NCI-H1417 (cell line): Measurements from ENCODE around the gene PWWP2B.

ENCODE experiments used
- DNase-seq, 3 experiments: peaks; one replicate each; lab custom pipeline; 2025; lab: John Stamatoyannopoulos, UW

The PWWP2B gene

DNA sequence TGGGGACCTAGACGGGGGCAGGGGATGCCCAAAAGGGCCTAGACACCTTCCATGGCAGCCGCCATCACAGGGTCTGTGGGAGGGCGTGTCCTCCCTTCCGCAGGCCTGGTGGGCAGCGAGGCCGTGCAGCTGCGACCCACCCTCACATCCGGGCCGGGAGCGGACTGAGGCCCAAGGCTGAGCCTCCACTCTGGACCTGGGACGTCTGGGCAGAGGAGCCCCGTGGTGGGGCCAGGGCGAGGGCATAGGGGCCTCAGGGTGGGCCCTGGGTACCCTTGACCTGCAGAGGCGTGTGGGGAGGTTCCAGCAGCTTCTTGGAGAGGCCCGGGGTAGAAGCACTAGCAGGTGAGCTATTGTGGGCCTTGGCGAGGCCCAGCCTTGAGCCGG lies 49.2 kb downstream of the PWWP2B start:
- no peak for DNase-seq

DNA sequence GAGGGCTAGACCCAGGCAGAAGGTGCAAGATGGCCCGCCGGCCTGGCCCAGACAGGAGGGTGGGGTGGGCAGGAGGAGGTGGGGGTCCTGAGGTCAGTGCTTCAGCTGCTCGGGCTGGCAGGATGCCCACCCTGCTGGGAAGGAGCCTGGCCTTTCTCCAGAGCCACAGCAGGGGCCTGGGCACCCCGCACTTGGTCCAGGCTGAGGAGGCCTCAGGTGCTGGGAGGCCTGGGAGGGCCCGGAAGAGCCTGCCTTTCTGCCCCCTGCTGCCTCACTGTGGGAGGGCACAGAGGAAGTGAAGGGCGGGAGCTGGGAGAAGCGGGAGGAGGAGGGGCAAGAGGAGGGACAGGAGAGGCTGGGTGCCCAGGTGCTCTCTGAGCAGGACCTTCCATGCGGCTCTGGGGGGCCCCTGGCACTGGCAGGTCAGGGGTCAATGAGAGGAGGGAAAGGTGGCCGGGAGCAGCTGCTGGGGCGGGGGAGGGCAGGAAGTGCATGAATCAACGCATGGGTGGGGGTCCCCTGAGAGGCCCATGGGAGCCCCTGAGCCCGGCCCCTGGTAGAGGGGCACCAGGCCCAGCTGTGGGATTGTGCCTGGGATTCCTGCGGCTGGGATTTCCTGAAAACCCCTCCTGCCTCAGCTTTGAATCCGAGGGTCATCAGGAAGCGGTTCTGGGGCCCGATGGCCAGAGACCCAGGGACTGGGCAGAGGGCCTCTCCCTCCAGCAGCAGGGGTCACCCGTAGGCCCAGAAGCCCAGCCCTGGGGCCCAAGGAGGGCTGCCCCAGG lies 49.9 kb downstream of the PWWP2B start:
- DNase-seq: peak in 2 of 3 experiments; percentile 73 to 86

DNA sequence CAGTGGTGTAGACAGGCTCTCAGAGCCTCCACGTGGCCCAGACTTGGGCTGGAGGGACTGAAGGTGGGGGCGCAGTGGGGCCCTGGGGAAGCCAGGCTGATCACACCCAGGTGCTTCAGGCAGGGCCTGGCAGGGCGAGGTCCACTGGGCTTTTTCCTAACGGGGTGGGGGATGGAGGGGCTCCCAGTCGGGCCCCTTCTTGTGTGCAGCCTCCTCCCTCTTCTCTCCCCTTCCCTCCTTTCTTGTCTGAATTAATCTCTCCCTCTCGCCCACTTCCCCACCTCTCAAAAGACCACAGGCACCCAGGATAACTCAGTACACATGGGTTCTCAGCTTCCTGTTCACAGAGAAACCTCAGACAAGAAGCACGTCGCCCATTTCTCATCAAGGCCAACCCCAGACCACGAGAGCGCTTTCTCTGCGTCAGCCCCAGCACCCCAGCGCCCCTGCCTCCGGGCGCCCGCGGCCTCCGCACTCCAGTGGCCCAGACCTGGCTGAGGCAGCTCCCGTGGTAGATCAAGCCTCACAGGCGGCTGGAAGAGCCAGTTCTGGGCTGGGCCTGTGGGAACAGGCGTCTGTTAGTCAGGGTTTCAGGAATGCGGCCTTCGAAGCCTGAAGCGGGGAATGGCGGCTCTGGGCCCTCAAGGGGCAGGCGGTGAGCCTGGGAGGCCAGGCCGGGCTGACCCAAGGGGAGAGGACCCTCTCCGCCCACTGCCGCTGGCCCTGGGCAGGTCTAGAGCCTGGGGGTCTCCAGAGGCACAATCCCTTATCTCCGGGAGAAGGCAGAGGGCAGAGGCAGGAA lies 50.6 kb downstream of the PWWP2B start:
- DNase-seq: no peak

DNA sequence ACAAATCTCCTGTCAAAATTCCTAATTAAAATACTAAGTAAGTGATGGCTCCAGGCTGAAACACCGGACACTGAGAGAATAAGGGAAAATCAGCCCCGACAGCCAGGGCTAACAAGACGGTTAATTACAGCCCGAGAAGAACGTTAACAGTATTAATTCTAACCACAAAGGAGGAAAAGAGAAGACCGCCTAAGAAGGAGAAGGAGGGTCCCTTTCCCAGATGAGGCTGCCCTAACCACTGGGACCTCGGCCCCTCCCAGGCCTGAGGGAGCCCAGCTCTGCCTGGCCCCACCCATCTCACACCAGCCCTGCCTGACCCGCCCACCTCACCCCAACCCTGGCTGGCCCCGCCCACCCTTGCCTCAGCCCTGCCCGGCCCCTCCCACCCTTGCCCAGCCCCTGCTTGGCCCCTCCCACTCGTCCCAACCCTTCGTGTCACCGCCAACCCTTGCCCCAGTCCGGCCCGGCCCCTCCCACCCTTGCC lies 51.3 kb downstream of the PWWP2B start:
- DNase-seq: no peak

DNA sequence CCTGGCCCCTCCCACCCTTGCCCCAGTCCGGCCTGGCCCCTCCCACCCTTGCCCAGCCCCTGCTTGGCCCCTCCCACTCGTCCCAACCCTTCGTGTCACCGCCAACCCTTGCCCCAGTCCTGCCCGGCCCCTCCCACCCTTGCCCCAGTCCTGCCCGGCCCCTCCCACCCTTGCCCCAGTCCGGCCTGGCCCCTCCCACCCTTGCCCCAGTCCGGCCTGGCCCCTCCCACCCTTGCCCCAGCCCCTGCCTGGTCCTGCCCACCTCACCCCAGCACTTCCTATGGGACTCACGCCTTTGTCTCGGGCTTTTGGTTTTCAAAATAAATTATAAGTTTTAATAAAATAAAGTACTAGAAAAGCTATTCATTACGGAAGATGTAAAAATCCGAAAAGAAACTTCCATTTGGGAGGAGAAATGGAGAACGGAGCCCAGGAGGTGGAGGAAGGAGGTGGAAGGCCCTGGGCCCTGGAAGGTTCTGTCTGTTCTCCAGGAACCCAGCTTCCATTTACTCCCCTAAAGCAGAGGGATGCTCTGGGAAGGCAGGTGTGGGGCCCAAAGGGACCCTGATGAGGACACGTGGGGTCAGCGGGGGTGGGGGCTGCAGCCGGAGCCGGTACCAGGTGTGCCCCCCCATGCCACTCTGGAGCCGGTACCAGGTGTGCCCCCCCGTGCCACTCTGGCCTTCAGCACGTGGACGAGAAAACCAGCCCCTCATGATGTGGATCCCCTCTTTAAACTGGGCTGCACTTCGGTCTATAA lies 52.2 kb downstream of the PWWP2B start:
- DNase-seq: no peak

DNA sequence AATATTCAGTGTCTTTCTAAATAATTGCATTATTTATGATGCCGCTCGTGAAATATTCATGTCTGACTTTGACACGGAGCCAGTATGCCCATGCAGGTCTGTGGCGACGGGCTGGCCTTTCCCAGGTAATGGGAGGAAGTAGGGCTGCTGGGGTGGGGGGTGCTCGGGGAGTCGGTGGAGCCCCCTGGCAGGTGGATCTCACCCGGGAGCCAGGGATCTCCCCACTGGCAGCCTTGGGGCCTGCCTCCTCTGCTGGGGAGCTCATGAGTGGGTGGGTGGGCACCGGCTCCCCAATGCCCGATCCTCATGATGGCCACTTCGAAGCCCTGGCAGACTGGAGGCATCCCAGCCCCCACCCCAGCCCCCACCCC lies 52.8 kb downstream of the PWWP2B start:
- no peak for DNase-seq

DNA sequence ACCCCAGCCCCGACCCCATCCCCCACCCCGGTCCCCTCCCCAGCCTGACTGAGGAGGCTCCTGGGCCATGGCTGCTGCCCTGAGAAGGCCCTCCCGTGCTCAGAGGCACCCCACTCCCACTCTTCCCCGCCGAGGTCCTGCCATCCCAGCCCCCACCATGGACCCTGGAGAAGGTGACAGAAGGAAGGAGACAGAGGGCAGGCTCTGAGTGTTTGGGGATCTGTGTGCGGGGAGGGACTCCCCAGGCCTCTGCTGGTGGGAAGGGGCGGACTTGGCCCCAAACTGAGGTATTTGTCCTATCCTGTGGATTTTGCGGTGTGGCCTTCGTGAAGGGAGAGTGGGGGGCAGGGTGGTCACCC lies 53.4 kb downstream of the PWWP2B start:
- no peak for DNase-seq

DNA sequence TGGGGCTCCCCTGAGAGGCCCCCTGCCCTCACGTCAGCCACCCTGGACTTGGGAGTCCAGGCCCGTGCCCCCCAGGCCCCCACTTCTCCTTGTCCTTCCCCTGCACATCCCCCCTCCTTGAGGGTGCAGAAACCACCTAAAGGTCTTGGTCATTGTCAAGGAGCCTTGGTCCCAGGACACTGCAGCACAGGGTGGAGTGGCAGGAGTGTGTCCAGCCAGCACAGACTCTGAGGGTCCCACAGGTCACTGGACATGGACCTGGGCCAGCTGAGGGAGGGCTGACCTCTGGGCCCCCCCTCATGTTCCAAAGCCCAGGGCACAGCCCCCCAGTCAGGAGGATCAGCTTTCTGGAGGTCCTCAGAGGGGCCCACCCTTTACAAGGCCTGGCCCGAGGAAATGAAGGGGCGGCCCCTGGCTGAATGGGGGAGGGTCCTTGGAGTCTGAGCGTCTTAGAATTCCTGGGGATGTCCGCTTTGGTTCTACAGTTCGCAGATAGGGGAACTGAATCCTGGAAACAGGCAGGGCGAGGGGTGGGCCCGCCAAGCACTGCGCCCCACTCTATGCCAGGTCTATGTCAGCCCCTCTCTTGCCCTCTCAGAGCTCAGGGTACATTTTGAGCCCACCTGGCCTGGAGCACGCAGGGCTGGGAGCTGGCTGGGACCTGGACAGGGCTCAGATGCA lies 54.0 kb downstream of the PWWP2B start:
- no peak for DNase-seq

DNA sequence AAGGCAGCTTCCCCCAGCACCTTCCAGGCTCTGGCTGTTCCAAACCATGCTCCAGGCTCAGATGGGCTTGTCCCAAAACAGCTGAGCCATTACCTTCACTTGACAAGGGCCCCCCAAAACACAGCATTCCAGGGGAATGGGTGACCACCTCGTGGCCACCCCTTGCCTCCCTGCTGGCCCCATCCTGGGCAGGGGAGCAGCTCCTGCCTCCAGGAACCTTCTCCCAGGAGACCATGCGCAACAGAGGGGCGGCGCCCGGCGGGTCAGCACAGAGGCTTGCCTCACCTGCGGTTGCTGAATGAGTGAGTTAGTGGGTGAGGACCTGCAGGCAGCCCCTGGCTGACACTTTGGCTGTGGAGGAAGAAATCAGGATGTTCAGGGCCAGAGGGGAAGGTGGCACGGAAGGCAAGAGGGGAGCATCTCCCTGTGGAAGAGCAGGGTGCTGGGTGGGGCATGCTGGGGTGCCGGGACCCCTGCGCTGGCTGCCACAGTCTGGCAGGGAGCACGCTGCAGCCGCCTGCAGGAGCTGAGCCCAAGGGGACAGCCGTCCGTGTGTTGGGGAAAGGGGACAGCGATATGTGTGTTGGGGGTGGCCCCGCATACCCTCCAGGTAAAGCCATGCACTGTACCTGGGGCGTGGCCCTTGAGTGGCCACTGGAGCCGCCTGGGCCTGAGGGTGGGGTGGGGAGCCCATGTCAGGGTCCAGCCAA lies 54.7 kb downstream of the PWWP2B start:
- peak in 1 of 3 experiments; percentile 5 for DNase-seq

DNA sequence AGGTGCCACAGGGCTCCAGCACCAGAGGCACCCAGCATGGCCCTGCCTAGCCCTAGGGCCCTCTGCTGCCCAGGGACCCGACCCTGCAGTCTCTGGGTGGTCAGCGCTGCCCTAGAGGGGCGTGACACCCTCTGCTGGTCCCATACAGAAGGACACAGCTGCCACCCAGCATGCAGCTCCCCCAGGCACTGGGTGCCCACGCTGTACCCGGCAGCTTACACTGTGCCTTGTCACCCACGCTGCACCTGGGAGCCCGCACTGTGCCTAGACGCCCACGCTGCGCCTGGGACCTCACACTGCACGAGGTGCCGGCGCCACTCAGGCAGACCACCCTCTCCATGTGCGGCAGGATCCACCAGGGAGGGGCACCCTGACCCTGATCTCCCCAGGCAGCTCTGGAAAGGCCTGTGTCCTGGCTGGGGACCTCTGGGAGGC lies 55.2 kb downstream of the PWWP2B start:
- peak in 2 of 3 experiments; percentile 19 to 21 for DNase-seq

DNA sequence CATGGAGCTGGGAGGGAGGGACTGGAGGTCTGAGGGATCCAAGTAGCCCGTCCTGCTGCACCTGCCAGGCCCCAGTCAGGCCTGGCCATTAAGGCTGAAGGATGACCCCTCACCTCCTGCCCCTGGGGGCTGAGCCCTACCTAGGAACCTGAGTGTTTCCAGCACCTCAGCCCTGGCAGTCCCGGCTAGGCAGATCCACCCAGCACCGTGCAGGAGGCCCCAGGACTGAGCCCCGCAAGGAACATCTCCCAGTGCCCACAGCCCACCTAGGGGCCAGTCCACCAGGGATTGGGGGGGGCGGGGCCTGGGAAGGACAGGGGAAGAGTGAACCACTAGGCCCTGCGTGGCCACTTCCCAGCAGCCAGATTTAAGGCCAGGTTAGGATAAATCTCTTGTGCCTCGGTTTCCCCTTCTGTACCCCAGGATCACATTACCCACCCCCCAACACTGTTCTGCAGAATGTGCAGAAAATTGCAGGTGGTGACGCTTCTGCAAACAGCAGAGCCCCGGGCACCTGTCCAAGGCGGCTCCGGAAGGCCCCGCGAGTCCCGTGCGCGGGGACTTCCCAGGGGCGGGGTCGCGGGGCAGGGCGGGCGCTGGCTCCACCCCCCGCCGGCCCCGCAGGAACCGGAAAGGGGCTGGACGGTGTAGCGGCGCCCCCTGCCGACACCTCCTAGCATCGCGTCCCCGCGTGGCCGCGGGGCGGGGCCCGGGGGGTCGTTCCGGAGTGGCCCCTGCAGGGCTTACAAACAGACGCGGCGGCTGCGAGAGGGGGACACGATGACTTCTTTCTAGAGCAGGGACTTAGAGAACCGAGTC lies 55.9 kb downstream of the PWWP2B start:
- peak; percentile 58 to 74 (median 69) for DNase-seq

DNA sequence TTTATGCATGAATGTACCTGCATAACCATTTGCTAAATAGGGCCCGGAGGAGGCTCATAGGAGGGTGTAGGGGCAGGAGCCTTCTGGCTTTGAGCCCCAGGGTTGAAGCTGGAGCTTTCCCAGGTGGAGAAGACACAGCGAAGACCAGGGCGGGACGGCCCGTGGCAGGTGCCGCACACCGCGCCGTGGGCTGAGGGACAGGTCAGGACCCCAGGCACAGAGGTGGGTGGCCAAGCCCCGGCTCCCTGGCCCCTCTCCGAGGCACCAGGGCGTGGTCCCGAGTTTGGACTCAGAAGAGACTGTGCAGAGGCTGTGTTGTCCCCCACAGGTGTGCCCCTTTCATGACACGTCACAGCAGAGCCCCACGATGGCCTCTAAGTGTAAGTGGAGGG lies 56.5 kb downstream of the PWWP2B start:
- DNase-seq: no peak

DNA sequence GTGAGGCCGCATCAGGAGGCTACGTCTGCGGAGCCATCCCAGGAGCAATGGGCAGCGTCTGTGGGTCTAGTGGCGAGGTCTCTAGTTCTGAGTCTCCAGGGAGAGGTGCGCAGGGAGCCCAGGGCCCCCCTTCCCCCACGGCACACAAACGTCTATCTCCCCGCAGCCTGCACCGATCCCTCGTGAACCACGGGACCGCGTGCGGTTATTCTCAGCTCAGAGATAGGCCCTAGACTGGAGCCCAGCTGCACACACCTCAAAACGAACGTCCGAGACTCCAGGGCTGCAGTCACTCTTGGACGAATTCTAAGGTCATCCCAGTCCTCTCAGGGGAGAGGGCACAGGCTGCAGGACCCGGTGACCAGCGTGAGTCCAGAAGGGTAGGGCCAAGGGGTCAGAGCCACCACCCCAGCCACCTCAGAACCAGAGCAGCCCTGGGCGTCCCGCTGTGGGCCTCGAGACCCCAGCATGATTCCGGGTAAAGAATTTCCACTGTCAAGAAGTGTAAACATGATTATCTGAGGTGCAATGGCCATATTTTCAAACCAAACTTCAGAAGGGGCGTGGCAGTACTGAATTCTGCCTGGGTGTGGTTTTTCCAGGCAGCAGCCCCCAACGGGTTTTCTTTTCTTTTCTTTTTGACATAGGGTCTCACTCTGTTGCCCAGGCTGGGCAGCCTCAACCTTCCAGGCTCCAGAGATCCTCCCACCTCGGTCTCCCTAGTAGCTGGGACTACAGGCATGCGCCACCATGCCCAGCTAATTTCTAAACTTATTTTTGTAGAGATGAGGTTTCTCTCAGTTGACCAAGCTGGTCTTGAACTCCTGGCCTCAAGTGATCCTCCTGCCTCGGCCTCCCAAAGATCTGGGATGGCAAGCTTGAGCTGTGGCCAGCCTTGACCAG lies 57.5 kb downstream of the PWWP2B start:
- no peak for DNase-seq

DNA sequence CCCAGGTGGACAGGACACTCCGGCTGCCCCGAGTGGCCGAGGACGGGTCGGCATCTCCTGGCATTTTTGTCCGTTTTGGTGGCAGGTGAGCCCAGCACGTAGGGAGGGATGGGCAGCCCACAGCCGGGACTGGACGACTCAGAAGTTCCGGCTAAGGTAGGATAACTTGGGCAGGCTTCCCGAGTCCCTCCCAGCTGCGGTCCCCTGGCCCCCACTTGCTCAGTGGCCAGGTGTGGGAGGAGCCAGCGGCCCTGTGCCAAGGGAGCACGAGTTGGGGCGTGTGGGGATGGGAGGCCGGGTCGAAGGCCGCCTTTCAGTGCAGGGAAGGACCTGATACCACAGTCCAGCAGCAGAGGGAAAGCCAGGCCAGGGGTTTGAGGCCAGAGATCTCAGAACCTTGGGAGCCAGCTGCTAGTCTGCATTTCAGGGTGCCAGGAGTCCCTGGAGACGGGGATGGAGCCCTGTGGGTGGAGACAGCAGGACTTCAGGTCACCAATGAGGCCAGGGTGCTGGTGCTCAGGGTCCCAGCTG lies 58.5 kb downstream of the PWWP2B start:
- no peak for DNase-seq

DNA sequence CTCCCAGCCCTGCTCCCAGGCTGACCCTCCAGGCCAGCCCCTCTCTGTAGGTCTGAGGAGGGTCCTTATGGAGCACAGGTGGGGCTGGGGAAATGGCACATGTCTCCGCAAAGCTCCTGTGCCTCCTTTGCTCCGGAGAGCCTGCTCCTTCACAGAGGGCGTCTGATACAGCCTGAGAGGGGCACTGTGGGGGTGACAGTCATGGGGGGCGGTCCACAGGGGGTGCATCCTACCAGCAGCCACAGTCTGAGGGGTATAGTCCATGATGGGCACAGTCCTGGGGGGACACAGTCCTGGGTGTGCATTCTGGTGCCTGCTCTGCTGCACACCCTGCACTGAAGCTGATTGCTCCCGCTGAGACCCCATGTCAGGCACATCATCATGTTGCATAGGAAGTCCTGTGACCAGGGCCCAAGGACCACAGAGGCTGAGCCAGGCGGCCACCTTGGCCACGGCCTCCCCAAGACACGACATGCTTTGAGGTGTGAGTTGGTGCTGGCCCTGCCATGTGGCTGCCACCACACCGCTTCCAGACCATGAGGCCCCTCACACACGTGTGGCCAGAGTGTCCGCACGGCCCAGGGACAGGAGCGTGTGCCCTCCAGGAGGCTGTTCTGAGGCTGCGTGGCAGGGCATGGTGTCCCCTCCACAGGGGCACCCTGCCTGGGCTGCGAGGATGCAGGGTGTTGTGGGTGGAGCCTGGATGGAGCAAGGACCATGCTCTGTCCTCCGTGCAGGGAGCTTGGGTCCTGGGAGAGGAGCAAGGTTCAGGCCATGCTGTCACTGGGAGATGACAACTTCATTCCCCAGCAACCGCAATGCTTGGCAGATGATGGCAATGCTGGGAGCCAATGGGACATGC lies 59.2 kb downstream of the PWWP2B start:
- DNase-seq: no peak

DNA sequence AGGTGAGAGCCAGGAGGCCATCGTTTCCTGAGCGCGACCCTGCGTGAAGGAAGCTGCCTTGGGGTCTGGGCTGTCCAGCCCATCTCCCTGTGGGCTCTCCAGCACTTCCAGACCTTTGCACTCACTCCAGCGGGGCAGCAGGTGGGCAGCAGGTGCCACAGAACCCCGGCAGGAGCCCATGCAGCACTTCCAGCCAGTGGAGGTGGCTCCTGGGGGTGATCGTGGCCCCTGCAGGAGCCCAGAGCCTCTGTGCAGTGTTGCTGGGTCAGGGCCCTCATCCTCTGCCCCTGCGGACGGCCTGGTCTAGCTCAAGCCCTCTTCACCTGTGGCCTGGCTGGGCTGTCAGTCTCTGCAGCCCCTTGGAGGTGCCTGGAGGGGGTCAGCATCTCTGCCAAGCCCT lies 59.9 kb downstream of the PWWP2B start:
- DNase-seq: no peak

DNA sequence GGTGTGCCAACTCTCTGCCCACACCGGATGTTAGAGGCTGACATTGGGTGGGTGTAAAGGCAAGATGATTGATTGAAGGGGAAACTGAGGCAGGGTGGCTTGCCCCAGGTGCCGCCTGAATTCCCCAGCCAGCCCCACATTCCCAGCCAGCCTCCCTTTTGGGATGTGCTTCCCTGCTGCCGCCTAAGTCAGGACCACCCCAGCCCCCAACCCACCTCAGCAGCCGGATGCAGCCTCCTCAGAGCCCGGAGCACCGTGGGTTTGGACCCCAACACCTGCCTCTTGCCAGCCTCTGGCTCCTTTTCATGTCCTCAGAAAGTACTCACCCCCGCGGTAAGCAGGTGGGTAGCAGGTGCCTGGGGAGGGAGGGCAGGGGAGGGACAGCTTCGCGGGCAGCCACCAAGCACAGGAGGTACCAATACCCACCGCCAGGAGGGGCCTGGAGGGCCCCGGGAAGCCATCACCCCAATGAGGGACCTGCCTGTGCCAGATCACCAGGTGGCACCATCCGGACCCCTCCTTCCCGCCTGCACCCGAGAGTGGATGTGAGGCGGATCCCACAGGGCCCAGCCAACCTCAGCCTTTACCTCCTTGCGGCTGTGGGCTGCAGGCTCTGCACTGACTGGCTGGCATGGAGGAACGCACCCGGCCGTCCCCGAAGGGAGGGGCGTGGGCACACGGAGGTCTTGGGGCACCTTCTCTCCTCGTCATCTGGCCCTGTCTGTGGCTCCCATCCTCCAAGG lies 60.5 kb downstream of the PWWP2B start:
- peak in 2 of 3 experiments; percentile 26 to 56 for DNase-seq
